Gastroesophageal sphincter (tissue), 3 donors: Measurements from ENCODE around the gene FANK1.

Experiments used
- EP300 ChIP-seq: sonication (generic); formaldehyde crosslinking; IDR thresholded peaks from one replicate; pipeline ENCODE4 v1.6.1; 2017; ENCODE audit warnings: antibody characterized with exemption, mild to moderate bottlenecking
- POLR2A ChIP-seq, 2 donors: fragments of 450-650 bp; IDR thresholded peaks; one replicate each; pipeline ENCODE4 v1.6.1; 2017; ENCODE audit warnings: antibody characterized with exemption in 2 of 2, mild to moderate bottlenecking in 2 of 2, moderate library complexity in 1 of 2
- TF ChIP-seq, protein P1 (sequence below), 4 experiments: fragments of 200-600 bp in 2 of 4; fragments of 450-650 bp in 2 of 4; sonication (generic) in 1 of 4; IDR thresholded peaks; one replicate each; pipeline ENCODE4 v1.5.1; 2017 to 2019; ENCODE audit warnings: antibody characterized with exemption in 4 of 4, mild to moderate bottlenecking in 2 of 4, moderate library complexity in 2 of 4

DNA sequence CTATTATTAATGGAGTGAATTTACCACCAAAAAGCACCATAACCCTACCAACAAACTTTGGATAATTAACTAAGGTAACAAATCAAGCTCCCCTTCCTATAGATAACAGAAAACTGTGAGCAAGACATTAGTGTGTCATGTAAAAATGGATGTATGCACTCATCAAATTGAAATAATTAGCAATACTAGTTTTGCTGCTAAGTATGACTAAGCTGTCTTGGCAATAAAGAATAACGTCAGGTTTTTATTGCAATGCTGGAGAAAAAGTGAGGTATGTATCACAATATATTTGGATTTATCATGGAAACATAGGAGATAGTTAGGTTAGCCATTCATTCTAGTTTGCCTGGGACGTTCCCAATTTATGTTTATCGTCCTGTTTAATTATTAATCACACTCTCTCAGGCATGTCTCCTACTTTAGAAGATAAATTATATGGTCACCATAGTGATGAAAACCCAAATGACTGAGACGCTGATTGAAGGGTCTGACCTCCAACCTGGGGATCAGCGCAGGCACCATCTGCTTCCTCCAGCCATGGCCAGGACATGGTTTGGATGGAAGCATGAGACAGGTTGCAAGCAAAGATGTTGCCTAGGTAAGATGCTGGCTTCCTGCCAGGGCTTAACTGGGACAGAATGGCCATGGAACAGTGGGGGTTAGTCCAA is 125.6 kb downstream of the FANK1 start:
- TF ChIP-seq, protein P1, sequence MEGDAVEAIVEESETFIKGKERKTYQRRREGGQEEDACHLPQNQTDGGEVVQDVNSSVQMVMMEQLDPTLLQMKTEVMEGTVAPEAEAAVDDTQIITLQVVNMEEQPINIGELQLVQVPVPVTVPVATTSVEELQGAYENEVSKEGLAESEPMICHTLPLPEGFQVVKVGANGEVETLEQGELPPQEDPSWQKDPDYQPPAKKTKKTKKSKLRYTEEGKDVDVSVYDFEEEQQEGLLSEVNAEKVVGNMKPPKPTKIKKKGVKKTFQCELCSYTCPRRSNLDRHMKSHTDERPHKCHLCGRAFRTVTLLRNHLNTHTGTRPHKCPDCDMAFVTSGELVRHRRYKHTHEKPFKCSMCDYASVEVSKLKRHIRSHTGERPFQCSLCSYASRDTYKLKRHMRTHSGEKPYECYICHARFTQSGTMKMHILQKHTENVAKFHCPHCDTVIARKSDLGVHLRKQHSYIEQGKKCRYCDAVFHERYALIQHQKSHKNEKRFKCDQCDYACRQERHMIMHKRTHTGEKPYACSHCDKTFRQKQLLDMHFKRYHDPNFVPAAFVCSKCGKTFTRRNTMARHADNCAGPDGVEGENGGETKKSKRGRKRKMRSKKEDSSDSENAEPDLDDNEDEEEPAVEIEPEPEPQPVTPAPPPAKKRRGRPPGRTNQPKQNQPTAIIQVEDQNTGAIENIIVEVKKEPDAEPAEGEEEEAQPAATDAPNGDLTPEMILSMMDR (IDR thresholded peaks at IDR 0.05) = no peak
- no peak for TF ChIP-seq EP300
- TF ChIP-seq POLR2A (IDR thresholded peaks at IDR 0.05) = no peak
